Heart right ventricle (tissue), 12 donors: ENCODE data around the gene GLUD2. TPM values are rescaled to one million over a fixed set of nuclear protein-coding genes. Genes with fewer than 3 reads are reported as not detected.

Source experiments
- polyA plus RNA-seq, 2 donors: library from polyadenylated mRNA; stranded (reverse); fragments of 200-250 nt; gene quantifications; one replicate each; pipeline ENCODE4 v1.2.3, GENCODE V29; 2013
- total RNA-seq, 10 donors: library from RNA; stranded (reverse); fragmentation: NEBNext Ultra II Directional in 3 of 10; extraction: Animal tissue kit (Norgen Biotek cat#: 25700) in 3 of 10; gene quantifications; one replicate each; pipeline versions ENCODE4 v1.2.1 to v1.2.4, GENCODE V29; 2021 to 2023
- donor health status: ischemic (EF 13 %, LVEDD 7.1; RV severe dilation, severe dysfunction).
- donor health status: healthy with polysubstance abuse.
- donor health status: DM: no; HTN: yes; CAD: no.
- donor health status: DM: no; HTN: no; CAD: no.
- donor health status: ischemic (EF 25% LVEDD 6.9; RV normal size, moderate dysfunction).
- donor health status: ischemic (EF 25% LVEDD 5.7; RV mildly dilated, moderate dysfunction).
- donor health status: healthy.
- donor health status: nonischemic (EF 11% LVEDD 7.7; RV severe dilation, severe dysfunction).
- donor health status: DM: yes; HTN: yes; CAD: no.
- donor health status: PGD.
- donor health status: ischemic (EF 29% LVEDD 5.4; RV normal size, mild dysfunction).
- donor health status: nonischemic (EF 23%, LVEDD 6.1; RV moderate dilation, normal function).

The GLUD2 gene
- total and polyA plus RNA-seq, 12 donors: 0.62 to 1.7 (median 0.85) TPM

Other genes with a start within 250 kb of the GLUD2 start
- not detected for gene CT47B1, start 171.7 kb upstream of the GLUD2 start, total RNA-seq
- not detected for gene CT47B1, start 171.7 kb upstream of the GLUD2 start, polyA plus RNA-seq
- gene CT47A11, start 110.5 kb upstream of the GLUD2 start, total RNA-seq: not detected
- gene CT47A11, start 110.5 kb upstream of the GLUD2 start, polyA plus RNA-seq: not detected
- gene CT47A10, start 105.6 kb upstream of the GLUD2 start, total RNA-seq: not detected
- not detected for gene CT47A10, start 105.6 kb upstream of the GLUD2 start, polyA plus RNA-seq
- not detected for gene CT47A9, start 100.7 kb upstream of the GLUD2 start, total RNA-seq
- not detected for gene CT47A9, start 100.7 kb upstream of the GLUD2 start, polyA plus RNA-seq
- gene CT47A8, start 95.9 kb upstream of the GLUD2 start, total RNA-seq: not detected
- not detected for gene CT47A8, start 95.9 kb upstream of the GLUD2 start, polyA plus RNA-seq
- gene CT47A7, start 91.0 kb upstream of the GLUD2 start, total RNA-seq: not detected
- not detected for gene CT47A7, start 91.0 kb upstream of the GLUD2 start, polyA plus RNA-seq
- gene CT47A6, start 86.1 kb upstream of the GLUD2 start, total RNA-seq: not detected
- gene CT47A6, start 86.1 kb upstream of the GLUD2 start, polyA plus RNA-seq: not detected
- gene CT47A5, start 81.3 kb upstream of the GLUD2 start, total RNA-seq: not detected
- gene CT47A5, start 81.3 kb upstream of the GLUD2 start, polyA plus RNA-seq: not detected
- not detected for gene CT47A4, start 76.4 kb upstream of the GLUD2 start, total RNA-seq
- not detected for gene CT47A4, start 76.4 kb upstream of the GLUD2 start, polyA plus RNA-seq
- gene CT47A3, start 71.5 kb upstream of the GLUD2 start, total RNA-seq: not detected
- not detected for gene CT47A3, start 71.5 kb upstream of the GLUD2 start, polyA plus RNA-seq
- not detected for gene CT47A2, start 66.7 kb upstream of the GLUD2 start, total RNA-seq
- gene CT47A2, start 66.7 kb upstream of the GLUD2 start, polyA plus RNA-seq: not detected
- gene CT47A1, start 61.9 kb upstream of the GLUD2 start, total RNA-seq: not detected
- gene CT47A1, start 61.9 kb upstream of the GLUD2 start, polyA plus RNA-seq: not detected